ENCODE data around the gene SUN1. TPM values are rescaled to one million over a fixed set of nuclear protein-coding genes. Genes with fewer than 3 reads are reported as not detected.

Gene SUN1
- total and polyA plus RNA-seq, 2 donors (not counting 3 experiments of a cell fraction or from before 2014, with no cell fraction given): 158 to 410 TPM

DNA sequence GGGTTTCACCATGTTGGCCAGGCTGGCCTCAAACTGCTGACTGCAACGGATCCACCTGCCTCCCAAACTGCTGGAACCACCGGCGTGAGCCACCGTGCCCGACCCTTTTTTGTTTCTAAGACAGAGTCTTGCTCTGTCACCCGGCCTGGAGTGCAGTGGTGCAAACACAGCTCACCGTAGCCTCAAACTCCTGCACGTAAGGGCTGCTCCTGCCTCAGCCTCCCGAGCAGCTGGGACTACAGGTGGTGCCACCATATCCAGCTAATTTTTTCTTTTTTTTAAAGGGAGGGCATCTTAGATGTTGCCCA is 85.8 kb downstream of the SUN1 start:
- Histone ChIP-seq H3K9me3 (replicated peaks; ENCODE audit: control insufficient read depth, insufficient read depth, low read length) (no peaks in the 10 kb centered on the region), H2AFZ (ENCODE audit: low read depth, low read length) (no peak overlapping the region), H3K4me2 (ENCODE audit: insufficient read depth, low read length) (no peak overlapping the region), H4K20me1 (replicated peaks; ENCODE audit: control insufficient read depth, extremely low read depth, insufficient read depth, low read length) (no peaks in the 10 kb centered on the region), H3K9me1 (replicated peaks; ENCODE audit: control insufficient read depth, extremely low read depth, insufficient read depth, low read length) (no peaks in the 10 kb centered on the region), H3K79me2 (ENCODE audit: control insufficient read depth, insufficient read depth, low read length) (no peaks in the 10 kb centered on the region), H3K27me3 (ENCODE audit: control insufficient read depth in 2 of 2, insufficient read depth in 2 of 2, low read length in 2 of 2) (no peaks in the 10 kb centered on the region), H3K36me3 (ENCODE audit: control insufficient read depth in 2 of 2, extremely low read depth in 1 of 2, insufficient read depth in 2 of 2, low read length in 2 of 2) (no peaks in the 10 kb centered on the region), H3K27ac (ENCODE audit: insufficient read depth, low read depth, low read length) (no peak overlapping the region), H3K9ac (replicated peaks; ENCODE audit: extremely low read depth, insufficient read depth, low read length) (no peak overlapping the region), H3K4me1 (ENCODE audit: control insufficient read depth, extremely low read depth, insufficient read depth, low read length) (peaks cover 10% of the 10 kb centered on the region), H3K4me3 (replicated peaks in 1 of 3; ENCODE audit: insufficient read depth in 1 of 3, low read depth in 1 of 3, low read length in 3 of 3) (no peak overlapping the region)
- FAIRE-seq (no peak), DNase-seq (ENCODE audit: low read depth, low spot score) (no peak)
- TF ChIP-seq MAX (IDR thresholded peaks at IDR 0.05; ENCODE audit: insufficient read depth, insufficient read length): no peak
- no peak for TF ChIP-seq JUN (IDR thresholded peaks at IDR 0.05; ENCODE audit: borderline replicate concordance, insufficient read depth, insufficient read length, low read depth)
- no peak for TF ChIP-seq FOS (IDR thresholded peaks at IDR 0.05; ENCODE audit: borderline replicate concordance, insufficient read depth, low read length)
- TF ChIP-seq POLR2AphosphoS5 (IDR thresholded peaks at IDR 0.05; ENCODE audit: insufficient read depth, low read depth, low read length): no peak
- TF ChIP-seq POLR2A (IDR thresholded peaks at IDR 0.05; ENCODE audit: low read depth, low read length): no peak
- no peak for TF ChIP-seq EZH2 (IDR thresholded peaks at IDR 0.05; ENCODE audit: borderline replicate concordance, low read depth, low read length, severe bottlenecking)
- TF ChIP-seq MYC (IDR thresholded peaks at IDR 0.05; ENCODE audit: low read depth, low read length): no peak
- TF ChIP-seq GATA2 (IDR thresholded peaks at IDR 0.05; ENCODE audit: insufficient read depth, insufficient read length, low read depth, low read length): no peak
- POLR2A ChIA-PET: no interaction called here
- intact Hi-C loops (cut with micrococcal nuclease): no loop called here
- CTCF ChIA-PET: no interaction called here
- no TSS peak for BruUV-seq (replicated peaks)
- dilution Hi-C loops (cut with MboI; ENCODE audit: extremely low pct_ligation_motif_present, low sequenced_read_pairs): no loop called here

DNA sequence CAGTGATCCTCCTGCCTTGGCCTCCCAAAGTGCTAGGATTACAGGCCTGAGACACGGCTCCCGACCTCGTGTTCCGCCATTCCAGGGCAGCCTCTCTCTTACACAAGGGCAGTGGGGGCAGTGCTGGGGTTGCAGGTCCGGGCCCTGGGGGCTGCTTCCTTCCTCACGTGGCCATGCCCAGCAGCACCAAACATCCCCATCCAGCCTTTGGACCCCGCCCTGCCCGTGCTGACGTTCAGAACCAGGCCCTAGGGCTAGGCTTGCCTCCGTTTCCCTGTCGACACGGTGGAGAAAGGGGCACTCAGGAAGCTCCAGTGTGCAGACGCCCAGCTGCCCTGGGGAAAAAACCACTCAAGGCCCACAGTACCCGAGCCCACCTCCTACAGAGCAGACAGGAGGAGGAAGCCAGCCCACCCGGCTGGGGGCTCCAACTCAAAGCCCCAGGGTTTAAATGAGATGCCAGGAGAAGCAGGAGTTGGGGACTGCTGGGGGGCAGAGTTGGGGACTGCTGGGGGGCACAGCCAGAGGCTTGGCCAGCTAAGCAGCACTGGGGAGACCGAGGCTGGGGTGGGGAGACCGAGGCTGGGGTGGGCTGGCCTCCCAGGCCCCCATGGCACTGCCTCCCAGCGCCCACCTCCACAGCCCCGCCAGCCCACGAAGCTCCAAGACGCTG is 86.3 kb downstream of the SUN1 start:
- dilution Hi-C loops (cut with MboI; ENCODE audit: extremely low pct_ligation_motif_present, low sequenced_read_pairs): no loop called here
- H2AFZ ChIP-seq (ENCODE audit: low read depth, low read length): no peak overlapping the region
- DNase-seq (ENCODE audit: low read depth, low spot score) (no peak), FAIRE-seq (no peak)
- no peaks in the 10 kb centered on the region for H3K9me1 ChIP-seq (replicated peaks; ENCODE audit: control insufficient read depth, extremely low read depth, insufficient read depth, low read length)
- H3K9ac ChIP-seq (replicated peaks; ENCODE audit: extremely low read depth, insufficient read depth, low read length): no peak overlapping the region
- CTCF ChIA-PET: no interaction called here
- no peak overlapping the region for H3K4me3 ChIP-seq (replicated peaks in 1 of 3; ENCODE audit: insufficient read depth in 1 of 3, low read depth in 1 of 3, low read length in 3 of 3)
- H4K20me1 ChIP-seq (replicated peaks; ENCODE audit: control insufficient read depth, extremely low read depth, insufficient read depth, low read length): no peaks in the 10 kb centered on the region
- H3K36me3 ChIP-seq (ENCODE audit: control insufficient read depth in 2 of 2, extremely low read depth in 1 of 2, insufficient read depth in 2 of 2, low read length in 2 of 2): no peaks in the 10 kb centered on the region
- POLR2A ChIA-PET: no interaction called here
- H3K4me1 ChIP-seq (ENCODE audit: control insufficient read depth, extremely low read depth, insufficient read depth, low read length): peaks cover 11% of the 10 kb centered on the region
- H3K9me3 ChIP-seq (replicated peaks; ENCODE audit: control insufficient read depth, insufficient read depth, low read length): no peaks in the 10 kb centered on the region
- BruUV-seq (replicated peaks): no TSS peak
- no peaks in the 10 kb centered on the region for H3K27me3 ChIP-seq (ENCODE audit: control insufficient read depth in 2 of 2, insufficient read depth in 2 of 2, low read length in 2 of 2)
- no peak overlapping the region for H3K27ac ChIP-seq (ENCODE audit: insufficient read depth, low read depth, low read length)
- no peaks in the 10 kb centered on the region for H3K79me2 ChIP-seq (ENCODE audit: control insufficient read depth, insufficient read depth, low read length)
- no peak overlapping the region for H3K4me2 ChIP-seq (ENCODE audit: insufficient read depth, low read length)
- TF ChIP-seq MYC (IDR thresholded peaks at IDR 0.05; ENCODE audit: low read depth, low read length) (no peak), JUN (IDR thresholded peaks at IDR 0.05; ENCODE audit: borderline replicate concordance, insufficient read depth, insufficient read length, low read depth) (no peak), MAX (IDR thresholded peaks at IDR 0.05; ENCODE audit: insufficient read depth, insufficient read length) (no peak)
- intact Hi-C loops (cut with micrococcal nuclease): no loop called here

Measured in endothelial cell of umbilical vein (primary cell).